NCI-H1436 (cell line): ENCODE results near the gene CFH.
"Not testable (repeated sequence)": the region's sequence is repeated elsewhere in the genome, so short reads cannot be mapped to it uniquely, and the experiment has no call there.

Experiments
- DNase-seq: peaks from one replicate; lab custom pipeline; 2025; lab: John Stamatoyannopoulos, UW

CFH gene

DNA sequence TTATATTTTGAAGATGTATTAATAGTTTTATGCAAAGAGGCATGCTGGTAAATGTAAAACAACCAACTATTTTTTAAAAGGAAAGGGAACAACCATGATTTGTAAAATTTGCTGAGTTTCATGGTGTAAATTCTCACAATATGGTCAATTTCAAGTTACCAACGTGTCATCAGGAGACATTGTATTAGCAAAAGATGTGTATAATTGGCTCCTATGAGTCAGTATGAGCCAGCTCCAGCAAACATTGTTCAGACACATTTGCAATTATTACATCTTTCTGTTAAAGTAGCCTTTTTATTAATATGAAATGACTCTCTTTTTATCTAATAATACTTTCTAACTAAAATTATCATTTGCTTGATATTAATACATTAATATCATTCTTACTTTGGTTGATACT lies 15.3 kb downstream of the CFH start:
- DNase-seq: no peak

DNA sequence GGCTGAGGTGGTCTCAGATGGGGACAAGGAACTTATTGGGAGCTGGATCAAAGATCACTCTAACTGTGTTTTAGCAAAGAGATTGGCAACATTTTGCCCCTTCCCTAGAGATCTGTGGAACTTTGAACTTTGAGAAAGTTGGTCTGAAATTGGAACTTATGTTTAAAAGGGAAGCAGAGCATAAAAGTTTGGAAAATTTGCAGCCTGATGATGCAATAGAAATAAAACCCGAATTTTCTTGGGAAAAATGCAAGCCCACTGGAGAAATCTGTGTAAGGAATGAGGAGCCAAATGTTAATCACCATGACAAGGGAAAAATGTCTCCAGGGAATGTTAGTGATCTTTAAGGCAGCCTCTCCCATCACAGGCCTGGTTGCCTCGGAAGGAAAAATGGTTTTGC lies 17.2 kb downstream of the CFH start:
- DNase-seq: no peak

DNA sequence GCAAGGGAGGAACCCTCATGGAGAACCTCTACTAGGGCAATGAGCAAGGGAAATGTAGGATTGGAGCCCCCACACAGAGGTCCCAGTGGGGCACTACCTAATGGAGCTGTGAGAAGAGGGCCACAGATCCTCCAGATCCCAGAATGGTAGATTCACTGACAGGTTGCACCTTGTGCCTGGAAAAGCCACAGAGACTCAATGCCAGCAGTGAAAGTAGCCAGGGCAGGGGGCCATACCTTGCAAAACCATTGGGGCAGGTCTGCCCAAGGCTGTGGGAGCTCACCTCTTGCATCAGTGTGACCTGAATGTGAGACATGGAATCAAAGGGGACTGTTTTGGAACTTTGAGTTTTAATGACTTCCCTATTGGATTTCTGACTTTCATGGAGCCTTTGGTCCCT lies 17.9 kb downstream of the CFH start:
- no peak for DNase-seq

DNA sequence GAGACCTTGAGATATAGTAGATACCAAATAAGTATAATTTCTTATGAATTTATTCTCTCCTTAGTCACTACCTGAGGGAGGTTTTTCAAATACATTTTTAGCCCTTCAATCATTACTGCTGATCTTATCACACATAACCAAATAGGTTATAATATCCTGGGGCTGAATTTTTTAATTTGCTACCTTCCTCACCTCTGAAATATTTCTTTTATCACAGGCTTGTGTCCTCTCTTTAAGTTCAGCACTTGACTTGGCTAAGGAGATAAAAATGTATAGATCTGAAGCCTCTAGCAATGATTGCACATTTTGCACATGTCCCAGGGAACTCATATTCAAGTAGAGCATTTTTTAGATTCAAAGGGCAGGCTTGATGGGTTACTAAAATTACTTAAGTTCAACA lies 23.1 kb downstream of the CFH start:
- no peak for DNase-seq

DNA sequence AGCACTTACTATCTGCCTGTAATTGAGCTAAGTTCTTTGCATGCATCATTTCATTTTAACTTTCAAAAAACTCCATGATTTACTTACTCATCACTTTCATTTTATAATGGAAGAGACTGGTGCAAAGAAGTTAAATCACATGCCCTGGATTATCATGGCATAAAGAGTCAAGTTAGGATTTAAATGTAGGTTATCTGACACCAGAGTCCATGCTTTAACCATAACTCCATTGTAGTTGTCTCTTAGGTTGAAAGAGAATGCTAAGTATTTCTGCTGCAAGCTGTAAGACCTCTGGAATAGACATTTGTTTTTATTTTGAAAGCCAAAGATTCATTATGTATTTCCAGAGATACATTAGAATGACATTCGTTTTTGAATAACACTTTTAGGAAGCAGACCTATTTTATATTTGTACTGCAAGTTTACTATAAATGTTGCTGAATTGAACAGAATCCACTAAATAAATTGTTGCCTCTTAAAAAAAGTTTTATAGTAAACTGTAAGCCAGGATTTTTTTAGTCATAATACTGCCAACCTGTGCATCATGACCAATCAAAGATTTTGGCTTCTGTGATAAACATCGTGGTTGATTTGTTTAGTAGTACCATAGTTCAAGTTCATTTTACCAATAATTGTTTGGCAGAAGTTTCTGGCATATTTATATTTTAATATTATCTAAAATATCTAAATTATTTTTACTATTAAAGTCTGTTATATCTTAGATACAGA lies 26.1 kb downstream of the CFH start:
- DNase-seq: no peak

DNA sequence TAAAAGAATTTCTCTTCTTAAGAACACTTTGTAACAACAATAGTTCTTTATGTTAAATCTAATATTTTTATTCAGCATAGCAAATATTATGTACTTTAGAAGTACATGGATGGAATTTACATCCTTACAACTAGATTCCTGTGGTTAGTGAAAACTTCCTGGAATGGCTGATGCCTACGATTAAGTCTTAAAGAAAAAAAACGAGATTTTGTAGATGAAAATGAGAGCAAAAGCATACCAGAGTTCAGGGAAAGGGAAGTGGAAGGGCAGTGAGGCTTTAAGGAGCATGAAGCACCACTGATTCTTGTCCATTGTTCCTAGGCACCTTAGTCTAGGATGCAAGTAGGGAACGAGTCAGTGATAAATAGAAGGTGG lies 26.7 kb downstream of the CFH start:
- DNase-seq: no peak

DNA sequence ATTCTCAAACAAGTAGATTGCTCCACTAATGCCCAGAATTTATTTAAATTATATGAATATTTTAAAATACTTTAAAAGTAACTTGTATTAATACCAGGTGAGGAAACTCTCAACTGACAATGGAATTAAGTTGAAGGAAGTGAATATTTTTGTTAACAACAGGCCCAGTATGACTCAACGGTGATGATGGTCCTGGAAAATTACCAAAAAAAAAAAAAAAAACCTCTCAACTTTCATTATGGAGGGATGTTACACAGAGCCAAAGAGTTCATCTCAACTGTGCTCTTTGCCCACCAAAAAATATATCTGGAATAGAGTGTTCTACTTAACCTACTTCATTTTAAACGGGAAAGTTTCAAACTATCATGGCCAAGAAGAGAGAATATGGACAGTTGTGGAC lies 28.3 kb downstream of the CFH start:
- no peak for DNase-seq

DNA sequence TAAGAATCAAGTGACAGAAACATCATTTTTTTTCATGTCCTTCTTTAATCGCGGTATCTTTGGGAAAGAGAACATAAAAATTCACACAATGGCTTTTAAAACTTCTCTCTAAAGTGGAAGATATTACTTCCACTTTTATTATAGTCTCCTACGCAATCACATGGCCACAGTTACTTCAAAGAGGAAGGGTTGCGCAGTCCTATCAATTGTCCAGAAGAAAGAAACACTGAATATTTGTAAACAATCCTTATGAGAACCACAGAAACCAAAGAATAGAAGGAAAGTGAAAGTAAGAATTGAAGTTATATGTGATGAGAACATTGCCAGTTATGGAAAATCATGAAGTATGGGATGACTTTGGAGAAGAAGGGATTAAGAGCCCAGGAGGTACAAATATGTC lies 32.6 kb downstream of the CFH start:
- DNase-seq: no peak

DNA sequence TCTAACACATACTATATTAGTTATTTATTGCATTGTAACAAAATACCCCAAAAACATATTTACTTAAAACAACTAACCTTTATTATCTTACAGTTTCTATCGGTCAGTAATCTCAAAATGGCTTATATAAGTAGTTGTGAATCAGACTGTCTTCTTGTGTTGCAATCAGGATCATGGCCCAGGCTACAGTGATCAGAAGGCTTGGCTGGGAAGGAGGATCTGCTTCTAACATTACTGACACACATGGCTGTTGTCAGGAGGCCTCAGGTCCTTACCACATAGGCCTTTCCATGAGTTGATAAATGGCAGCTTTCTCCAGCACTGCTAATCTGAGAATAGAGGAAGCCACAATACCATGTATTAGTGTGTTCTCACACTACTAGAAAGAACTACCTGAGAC lies 33.7 kb downstream of the CFH start:
- DNase-seq: no peak

DNA sequence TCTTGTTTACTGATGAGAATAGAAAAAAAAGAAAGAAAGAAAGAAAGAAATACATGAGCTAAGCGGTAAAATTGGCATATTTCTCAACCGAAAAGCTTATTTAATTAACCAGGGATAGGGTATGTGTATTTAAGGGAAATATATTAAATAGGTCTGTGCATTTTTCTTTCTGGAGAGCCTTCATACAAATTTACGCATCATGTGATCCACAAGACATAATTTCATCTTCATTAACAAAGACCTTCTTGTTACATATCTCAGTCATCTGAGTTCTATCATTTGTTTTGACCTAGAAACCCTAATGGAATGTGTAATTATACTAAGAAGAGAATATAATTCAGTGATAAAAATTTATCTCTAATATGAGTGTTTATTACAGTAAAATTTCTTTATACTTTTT lies 37.2 kb downstream of the CFH start:
- DNase-seq: no peak

DNA sequence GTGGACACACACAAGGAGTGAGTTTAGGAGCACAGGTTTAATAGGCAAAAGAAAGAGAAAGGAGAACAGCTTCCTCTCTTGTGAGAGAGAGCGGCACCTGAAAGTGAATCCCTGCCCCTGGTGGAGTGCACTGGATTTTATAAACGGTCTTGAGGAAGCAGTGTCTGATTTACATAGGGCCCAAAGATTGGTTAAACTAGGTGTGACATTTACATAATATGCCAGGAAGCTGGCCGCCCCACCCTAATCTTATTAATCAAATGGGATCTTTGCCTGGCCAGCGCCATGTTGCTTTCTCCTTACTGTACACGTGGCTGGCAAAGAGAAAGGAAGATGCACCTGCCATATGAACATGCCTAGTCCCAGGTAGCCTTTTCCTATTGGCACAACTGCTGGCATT lies 38.7 kb downstream of the CFH start:
- no peak for DNase-seq

DNA sequence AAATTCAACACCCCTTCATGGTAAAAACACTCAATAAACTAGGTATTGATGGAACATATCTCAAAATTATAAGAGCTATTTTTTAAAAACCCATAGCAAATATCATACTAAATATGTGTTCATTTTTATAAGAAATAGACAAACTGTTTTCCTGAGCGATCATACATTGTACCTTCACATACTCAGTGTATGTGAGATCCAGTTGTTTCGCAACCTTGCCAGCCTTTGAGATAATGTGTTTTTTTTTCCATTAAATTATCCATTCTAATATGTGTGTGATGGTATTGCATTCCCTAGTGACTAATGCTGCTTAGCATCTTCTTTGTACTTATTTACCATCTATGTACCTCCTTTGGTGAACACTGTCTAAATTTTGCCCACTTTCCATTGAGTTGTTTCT lies 47.1 kb downstream of the CFH start:
- DNase-seq: no peak

DNA sequence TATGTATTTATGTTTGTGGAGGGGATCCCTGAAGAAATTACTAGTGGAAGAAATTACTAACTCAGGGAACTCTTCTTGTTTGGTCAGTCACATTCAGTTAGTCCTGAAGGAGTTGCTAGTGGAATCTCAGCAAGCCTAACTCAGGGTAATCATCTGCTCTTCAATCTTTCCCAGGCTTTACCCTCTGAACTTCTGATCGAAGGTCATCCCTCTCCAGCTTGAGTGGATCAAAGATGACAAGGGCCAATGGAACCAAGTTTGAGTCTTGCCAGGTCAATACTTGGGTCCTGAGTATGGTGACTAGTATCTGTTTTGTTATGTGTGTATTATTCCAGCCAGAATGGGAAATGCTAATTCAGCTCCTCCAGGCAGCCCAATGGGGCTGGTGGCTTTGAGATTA lies 49.3 kb downstream of the CFH start:
- no peak for DNase-seq

DNA sequence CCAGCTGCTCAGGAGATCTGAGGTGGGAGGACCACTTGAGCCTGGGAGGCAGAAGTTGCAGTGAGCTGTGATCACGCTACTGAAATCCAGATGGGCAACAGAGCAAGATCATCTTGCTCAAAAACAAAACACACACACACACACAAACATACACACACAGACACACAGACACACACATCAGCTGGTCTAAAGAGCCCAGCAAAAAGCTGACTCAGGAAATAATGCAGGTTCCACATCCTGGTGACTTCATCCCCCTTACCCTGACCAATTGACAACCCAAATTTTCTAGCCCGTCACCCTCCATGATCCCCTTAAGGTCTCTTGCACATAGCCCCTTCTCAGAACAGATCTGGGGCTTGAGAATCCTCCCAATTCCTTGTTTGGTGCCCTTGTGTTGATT lies 58.0 kb downstream of the CFH start:
- DNase-seq: not testable (repeated sequence)

DNA sequence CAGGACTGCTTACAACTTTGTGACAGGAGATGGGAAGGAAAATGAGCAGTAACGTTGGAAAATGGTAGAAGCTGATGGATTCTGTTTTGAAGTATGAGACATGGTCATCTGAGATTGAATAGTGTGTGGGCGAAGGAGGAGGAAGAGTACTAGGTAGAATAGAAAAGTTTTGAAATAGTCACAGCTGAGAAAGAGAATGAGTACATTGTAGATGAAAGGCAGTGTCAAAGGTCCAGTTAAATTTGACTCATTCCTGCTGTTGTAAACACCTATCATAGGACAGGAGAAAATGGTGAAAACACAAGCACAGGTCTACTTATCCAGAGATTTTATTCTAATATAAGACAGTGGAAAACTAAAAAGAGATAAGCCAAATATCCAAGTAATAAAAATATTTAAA lies 66.0 kb downstream of the CFH start:
- DNase-seq: no peak

DNA sequence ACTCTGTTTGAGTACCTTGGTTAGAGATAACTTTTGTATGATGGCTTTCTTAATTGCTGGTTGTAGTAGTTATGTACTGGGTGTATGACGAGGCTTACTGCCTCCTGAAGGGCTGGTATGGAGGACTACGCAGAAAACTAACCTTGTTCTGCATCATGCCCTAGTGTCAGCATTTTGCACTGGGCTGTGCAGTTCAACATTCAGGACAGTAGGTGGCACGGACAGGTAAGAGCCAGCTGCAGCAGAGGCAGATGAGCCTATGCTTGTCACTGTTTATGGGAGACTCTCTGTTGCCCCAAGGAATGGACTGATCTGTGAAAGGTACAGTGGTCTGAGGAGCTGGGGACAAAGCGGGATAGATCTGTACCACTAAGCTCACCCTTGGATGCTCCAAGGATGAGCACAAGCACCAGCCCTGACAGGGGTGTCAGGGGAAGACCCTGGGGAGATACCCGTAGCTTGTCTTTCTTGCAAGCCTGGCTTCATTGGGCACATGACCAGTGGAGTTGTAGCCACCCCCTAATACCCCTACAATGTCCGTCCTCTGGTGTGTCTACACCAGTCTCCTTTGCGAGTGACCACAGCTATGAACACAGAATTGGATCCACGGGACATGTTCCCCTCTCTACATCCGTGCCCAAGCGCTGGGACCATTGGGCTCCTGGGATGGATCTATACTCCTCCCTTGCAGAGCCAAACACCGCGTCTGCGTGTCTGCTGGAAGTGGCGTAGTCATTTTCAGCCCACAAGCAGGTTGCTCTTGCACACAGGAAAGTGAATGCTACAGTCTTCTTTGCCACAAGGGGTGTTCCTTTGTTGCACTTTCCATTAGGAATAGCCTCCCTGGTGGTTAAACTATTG lies 71.7 kb downstream of the CFH start:
- peak; percentile 71 for DNase-seq

DNA sequence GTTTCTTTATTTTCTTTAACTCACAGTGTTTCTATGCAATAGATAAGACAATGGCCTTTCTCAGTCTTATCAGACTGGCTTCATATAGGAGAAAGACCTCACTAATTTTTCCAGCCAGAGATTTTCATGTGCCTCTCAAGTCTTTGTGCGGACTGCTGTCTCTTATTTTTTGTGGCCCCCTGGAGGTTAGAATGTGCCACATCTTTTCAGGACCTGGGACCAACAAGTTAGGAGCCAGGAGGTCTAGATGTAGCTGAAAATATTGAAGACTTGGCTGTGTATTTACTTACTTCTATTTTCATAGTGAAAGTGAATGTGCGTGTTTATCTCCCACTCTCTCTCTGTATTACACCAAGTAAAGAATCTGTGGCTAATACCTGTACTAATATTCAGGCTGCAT lies 80.7 kb downstream of the CFH start:
- no peak for DNase-seq

DNA sequence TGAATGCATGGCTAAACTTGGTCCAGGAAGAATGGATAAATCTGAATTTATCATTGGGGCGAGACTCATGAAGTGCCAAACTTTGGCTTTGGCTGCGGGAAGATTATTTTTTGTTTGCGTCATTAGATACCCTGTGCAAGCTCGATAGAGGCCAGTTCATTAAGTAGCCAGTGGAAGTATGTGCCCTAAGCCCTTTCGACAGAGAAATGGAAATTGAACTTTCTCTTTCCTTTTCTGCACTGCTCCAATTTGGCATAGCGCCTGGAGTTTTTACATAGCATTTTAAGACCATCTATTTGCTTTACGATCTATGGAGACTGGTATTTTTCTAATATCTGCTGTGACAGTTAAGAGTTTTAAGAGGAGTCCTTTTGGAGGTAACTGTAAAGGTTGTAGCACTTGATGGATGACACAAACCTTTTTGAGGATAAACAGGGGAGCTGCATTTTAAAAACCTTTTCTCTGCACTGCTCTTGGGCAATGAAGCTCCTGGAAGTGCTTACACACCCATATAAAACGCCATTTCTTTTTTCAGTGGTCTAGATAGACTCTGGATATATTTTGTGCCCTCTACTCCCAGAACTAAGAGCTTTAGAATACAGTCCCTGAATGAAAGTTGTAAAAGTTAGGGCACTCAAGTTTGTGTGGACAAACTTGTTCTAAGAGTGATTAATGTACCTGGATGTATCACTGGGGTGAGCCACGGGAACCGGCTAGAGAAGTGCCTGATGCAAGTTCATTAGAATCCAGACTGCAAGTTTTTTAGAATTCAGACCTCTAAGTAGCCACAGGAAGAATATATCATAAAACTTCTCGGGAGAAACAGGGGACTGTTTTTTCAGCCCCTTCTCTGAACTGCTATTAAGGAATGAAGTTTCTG lies 81.5 kb downstream of the CFH start:
- no peak for DNase-seq

DNA sequence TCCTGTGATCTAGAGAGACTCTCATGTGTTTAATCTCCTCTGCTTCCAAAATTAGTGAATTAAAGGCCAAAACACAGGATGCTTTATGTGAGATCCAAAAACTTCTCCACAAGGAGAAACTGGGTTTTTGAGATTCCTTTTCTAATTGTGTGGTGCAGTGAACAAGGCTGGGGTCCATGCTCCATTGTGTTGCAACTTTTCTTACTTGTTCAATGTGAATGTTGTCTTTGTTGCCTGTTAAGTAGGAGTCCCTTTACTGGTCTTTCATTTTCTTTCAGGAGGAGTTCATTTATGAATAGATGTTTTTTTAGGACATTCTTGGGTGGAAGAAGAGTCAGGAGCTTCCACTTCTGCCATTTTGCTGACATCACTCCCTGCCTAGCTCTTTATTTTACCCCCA lies 82.2 kb downstream of the CFH start:
- DNase-seq: no peak

DNA sequence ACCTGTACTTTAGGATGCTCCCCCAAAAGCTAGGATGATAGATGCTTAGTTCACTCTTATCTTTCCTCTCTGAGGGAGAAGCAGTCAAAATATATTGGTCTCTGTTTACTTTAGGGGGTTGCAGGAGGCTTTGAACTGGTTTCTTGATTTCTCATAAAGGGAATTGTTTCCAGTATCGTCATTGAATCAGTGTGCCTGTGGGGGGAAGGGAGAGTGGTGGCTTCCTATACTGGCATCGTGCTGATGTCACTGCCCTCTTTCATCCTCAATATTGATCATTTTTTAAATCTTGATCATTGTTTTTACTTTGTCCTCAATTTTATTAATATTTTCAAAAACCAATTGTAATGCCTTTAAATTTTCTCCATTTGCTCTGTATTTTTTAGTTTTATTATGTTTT lies 82.6 kb downstream of the CFH start:
- no peak for DNase-seq

DNA sequence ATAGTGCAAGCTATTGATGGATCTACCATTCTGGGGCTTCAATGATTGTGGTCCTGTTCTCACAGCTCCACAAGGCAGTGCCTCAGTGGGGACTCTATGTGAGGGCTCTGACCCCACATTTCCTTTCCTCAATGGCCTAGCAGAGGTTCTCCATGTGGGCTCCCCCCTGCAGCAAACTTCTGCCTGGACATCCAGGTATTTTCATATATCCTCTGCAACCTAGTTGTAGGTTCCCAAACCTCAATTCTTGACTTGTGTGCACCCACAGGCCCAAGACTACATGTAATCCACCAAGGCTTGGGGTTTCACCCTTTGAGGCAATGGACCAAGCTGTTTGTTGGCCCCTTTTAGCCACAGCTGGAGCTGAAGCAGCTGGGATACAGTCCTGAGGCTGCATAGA lies 86.9 kb downstream of the CFH start:
- DNase-seq: no peak

DNA sequence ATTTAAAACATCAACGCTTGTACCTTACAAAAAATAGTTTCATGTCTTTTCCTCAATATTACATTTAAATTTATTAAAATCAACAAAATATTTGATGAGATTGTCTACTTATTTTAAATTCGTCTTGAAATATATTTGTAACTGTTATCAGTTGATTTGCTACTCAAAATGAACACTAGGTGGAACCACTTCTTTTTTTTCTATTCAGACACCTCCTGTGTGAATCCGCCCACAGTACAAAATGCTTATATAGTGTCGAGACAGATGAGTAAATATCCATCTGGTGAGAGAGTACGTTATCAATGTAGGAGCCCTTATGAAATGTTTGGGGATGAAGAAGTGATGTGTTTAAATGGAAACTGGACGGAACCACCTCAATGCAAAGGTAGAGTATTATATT lies 91.4 kb downstream of the CFH start:
- DNase-seq: peak; percentile 67
